Measurements from ENCODE around the gene USP13.
"Not testable (repeated sequence)": the region's sequence is repeated elsewhere in the genome, so short reads cannot be mapped to it uniquely, and the experiment has no call there.

The USP13 gene

DNA sequence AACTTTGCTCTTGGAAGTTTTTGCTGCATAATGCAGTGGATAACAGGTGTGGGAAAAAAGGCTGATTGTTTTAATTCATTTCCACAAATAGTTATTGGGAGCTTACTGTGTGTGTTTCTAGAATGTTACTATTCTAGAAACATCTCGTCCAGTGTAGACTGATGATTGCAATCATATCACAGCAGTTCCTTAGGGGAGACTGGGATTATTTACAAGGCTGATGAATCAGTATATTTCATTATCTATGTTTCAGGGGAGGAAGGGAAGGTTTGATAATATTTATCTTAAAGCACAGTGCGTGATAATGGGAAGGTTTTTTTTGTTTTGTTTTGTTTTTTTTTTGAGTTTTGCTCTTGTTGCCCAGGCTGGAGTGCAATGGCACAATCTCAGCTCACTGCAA, 2.4 kb downstream of the USP13 start:
- no peak for DNase-seq (ENCODE audit: low read depth)

DNA sequence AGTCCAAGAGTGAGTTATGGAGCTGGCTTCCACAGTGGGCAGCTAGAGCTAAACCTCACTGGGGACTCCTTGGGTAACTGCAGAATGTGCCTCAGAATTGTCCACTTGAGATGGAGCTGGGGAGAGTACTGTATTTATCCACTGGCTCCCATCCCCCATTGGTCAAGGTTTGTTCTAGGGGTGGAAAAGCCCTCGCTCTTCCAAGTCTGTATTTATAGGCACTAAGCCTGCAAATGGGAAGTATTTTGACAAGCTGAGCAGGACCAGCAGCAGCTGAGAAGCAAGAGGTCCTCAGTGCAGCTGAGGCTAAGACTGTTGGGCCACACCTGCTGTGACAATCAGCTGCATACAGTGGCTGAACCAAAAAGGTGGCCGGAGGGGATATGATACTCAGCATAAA, 5.8 kb downstream of the USP13 start:
- DNase-seq (ENCODE audit: low read depth): no peak

DNA sequence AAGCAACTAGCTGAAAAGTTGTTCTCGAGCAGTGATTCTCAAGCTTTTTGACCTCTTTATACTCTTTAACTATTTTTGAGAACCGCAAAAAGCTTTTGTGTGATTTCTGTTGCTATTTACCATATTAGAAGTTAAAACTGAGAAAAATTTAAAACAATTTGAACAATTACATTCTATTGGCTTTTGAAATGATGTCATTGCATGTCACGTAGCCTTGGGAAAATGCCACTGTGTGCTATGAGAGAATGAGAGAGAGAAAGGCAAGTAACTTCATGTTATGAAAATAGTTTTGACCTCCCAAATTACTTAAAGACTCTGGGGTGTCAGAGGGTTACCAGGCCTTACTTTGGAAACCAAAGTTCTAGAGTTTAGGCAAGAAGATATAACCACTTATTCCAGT, 8.0 kb downstream of the USP13 start:
- no peak for DNase-seq (ENCODE audit: low read depth)

- DNase-seq (ENCODE audit: low read depth): no peak
Observed at GRCh38 chr3:179661777-179662176, 8.9 kb downstream of the USP13 start.

GRCh38 chr3:179663093-179663492, 10.3 kb downstream of the USP13 start:
- no peak for DNase-seq (ENCODE audit: low read depth)

GRCh38 chr3:179666030-179666429, 13.2 kb downstream of the USP13 start:
- no peak for DNase-seq (ENCODE audit: low read depth)

GRCh38 chr3:179666436-179667035, 13.7 kb downstream of the USP13 start:
- no peak for DNase-seq (ENCODE audit: low read depth)

GRCh38 chr3:179668429-179668828, 15.6 kb downstream of the USP13 start:
- no peak for DNase-seq (ENCODE audit: low read depth)

- DNase-seq (ENCODE audit: low read depth): no peak
Observed at GRCh38 chr3:179670311-179670710, 17.5 kb downstream of the USP13 start.

- no peak for DNase-seq (ENCODE audit: low read depth)
Observed at GRCh38 chr3:179671309-179671708, 18.5 kb downstream of the USP13 start.

DNA sequence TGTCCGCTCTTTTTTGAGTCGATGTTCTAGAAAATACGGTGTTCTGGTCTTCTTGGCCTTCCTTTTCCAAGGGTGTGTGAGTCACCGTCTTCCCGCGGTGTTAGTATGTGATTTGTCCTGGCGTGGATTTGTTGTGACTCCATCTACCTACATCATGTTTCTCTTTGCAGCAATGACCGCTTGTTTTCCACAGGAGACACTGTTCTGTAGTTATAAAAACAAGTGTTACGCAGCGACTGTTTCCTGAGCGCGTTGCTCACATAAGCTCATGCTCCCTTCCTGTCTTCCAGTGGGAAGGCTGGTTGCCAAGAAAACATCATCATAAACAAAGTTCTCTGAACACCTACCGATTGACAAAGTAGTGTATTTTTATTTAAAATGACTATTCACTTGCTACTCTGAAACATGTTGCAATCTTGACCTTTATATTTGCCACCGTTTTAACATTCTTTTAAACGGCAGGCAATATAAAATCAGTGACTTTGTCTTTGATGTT, 19.0 kb downstream of the USP13 start:
- DNase-seq (ENCODE audit: low read depth): no peak

GRCh38 chr3:179672918-179673317, 20.1 kb downstream of the USP13 start:
- no peak for DNase-seq (ENCODE audit: low read depth)

DNA sequence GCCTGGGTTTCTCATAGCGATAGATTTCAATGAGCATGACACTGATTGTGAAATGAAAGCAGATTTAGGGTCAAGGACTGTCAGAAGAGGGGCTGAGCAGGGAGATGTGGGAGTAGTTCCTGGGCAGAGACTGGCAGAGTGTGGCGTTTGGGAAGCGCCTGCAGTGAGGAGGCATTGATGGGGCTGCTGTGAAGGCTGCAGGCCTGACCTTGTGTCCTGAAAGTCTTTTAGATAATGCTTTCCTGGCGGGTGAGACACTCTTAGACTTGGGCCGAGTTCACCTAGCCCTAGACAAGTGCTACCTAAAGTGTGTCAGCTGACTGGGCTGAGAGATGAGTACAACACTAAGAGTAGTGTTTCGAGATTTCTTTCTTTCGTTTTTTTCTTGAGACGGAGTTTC, 20.7 kb downstream of the USP13 start:
- no peak for DNase-seq (ENCODE audit: low read depth)

DNA sequence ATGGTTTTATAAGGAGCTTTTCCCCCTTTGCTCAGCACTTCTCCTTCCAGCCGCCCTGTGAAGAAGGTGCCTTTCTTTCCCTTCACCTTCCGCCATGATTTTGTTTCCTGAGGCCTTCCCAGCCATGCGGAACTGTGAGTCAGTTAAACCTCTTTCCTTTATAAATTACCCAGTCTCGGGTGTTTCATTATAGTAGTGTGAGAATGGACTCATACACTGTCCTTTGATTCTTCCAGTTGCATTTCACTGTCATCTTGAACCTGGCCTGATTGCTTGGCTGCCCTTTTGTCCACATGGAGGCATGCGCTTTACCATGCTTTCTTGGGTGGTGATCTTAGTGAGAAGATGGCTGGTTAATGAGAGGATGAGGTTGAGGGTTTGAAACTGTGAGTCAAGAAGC, 23.2 kb downstream of the USP13 start:
- DNase-seq (ENCODE audit: low read depth): no peak

GRCh38 chr3:179677884-179678283, 25.0 kb downstream of the USP13 start:
- no peak for DNase-seq (ENCODE audit: low read depth)

GRCh38 chr3:179681492-179682263, 28.8 kb downstream of the USP13 start:
- DNase-seq (ENCODE audit: low read depth): no peak

DNA sequence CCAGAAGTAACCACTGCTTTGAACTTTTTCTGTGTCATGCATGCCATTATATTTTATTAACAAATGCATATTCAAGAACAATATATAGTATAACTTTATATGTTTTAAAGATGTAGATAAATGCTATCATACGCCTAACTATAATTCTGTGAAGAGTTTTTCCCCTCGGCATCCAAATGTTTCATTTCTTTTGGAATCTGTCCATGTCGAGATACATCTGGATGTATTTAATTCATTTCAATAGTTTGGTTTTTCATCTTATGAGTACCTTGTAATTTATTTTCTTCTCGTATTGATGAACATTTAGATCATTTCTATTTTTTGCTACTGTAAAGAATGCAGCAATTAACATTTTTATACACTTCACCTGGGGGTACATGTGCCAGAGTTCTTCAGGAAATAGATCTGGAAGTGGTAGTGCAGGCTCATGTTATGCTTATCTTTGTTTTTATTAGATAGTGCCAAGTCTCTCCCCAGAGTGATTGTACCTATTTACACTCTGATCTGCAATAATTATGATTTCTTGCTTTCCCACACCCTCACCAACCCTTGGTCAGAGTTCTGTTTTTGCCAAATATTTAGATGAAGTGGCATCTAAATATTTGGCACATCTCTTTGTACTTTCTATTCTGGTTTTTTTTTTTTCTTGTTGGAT, 29.7 kb downstream of the USP13 start:
- no peak for DNase-seq (ENCODE audit: low read depth)

- DNase-seq (ENCODE audit: low read depth): not testable (repeated sequence)
Observed at GRCh38 chr3:179683286-179683685, 30.4 kb downstream of the USP13 start.

GRCh38 chr3:179687967-179688535, 35.2 kb downstream of the USP13 start:
- DNase-seq (ENCODE audit: low read depth): no peak

DNA sequence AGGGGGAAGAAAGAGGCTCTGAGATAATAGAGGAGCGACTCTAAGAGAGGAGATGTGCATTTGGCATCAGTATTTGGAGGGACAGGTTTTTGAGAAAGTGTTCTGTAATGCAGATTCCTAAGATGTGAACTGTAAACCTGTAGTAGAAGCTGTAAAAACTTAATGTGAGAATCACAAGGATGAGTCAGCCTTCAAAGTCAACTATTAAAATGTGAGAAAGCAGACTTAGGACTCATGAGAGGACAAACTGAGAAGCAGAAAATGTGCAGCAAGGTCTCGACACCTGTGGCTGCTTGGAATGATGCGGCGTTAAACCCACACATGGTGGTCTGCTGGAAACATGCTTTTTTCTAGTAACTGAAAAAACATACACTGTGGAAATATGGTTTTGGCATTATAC, 36.0 kb downstream of the USP13 start:
- no peak for DNase-seq (ENCODE audit: low read depth)

- DNase-seq (ENCODE audit: low read depth): no peak
Observed at GRCh38 chr3:179694731-179695130, 41.9 kb downstream of the USP13 start.

DNA sequence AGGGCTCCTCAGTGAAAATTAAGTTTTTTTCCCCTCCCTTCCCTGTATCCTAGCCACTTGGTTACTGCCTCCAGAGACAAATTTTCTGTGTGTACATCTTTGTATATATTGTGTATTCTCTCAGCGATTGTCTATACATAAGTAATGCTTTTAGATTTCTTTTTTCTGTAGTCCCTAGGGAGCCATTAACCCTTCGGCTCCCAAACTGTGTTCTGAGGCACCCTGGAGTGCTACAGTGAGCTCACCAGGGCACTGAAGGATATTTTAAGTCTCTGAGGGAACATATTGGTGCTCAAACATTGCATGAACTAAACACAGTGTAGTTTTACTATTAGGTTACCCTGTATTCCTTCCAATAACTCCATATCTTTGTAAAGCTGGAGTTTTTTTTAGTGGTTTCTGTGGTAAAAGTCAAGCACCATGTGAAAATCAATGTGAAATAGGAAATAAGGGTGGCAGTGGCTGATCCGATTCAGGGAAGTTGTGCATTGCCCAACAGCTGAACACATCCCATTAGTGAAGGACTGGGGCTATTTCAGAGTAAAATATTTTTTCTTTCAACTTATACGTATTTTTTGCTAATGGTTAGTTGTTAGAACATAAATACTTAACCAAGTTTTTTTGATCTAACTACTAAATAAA, 43.0 kb downstream of the USP13 start:
- DNase-seq (ENCODE audit: low read depth): no peak

Data from stimulated activated CD8-positive, alpha-beta memory T cell treated with anti-CD3 and anti-CD28 coated beads, Interleukin-4, amount 100 ng/mL, for 24 hours (primary cell).